GM18499 (cell line): Measurements from ENCODE around the gene ZNF488.

ENCODE experiments used
- ATAC-seq: cut with Tn5 transposase; IDR thresholded peaks from one replicate; pipeline ENCODE4 v1.9.1; 2021; ENCODE audit warnings: moderate number of reproducible peaks; ENCODE audit not compliant: insufficient read depth, unreplicated experiment

The ZNF488 gene

DNA sequence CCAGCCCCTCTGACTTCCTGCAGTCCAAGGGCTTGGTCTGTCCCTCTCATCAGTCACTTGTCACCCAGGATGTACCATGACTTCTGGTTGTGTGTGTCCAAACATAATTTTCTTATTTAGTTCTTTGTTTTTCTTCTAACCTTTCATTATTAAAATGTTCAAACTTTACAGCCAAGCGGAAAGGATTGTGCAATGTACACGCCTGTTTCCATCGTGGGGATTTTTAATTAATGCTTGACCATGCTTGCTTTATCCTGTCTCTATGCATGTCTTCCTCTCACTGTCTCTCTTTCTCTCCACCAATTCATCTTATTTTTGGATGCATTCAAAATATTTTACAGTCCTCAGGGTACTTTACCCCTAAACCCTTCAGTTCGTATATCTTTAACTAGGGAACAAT lies 26.2 kb upstream of the ZNF488 start:
- ATAC-seq, result no peak

DNA sequence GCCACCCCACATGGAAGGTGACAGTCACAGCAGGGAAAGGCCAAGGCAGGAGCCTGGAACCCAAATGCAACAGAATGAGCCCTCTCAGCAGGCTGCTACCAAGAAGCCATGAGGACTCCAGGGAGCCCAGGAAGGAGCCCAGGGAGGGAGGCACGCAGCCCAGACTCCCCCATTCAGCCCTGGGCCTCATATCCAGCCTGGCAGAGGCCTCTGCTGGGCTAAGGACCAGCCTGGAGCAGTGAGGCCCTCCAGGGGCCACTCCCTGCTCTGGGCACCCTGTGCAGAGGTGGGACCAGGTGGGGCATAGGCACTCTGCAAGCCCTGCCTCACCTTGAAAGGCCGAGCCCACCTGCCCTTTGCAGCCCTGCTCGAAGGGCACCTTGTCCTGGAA lies 25.8 kb upstream of the ZNF488 start:
- ATAC-seq, result no peak

GRCh38 chr10:47409171-47409865 lies 25.2 kb upstream of the ZNF488 start:
- no peak for ATAC-seq

GRCh38 chr10:47408606-47409005 lies 24.5 kb upstream of the ZNF488 start:
- ATAC-seq, result no peak

- ATAC-seq, result no peak
Measured at GRCh38 chr10:47406870-47407691, 23.0 kb upstream of the ZNF488 start.

GRCh38 chr10:47406548-47406869 lies 22.4 kb upstream of the ZNF488 start:
- ATAC-seq, result no peak

GRCh38 chr10:47405857-47406547 lies 21.9 kb upstream of the ZNF488 start:
- ATAC-seq, result no peak

GRCh38 chr10:47404937-47405336 lies 20.8 kb upstream of the ZNF488 start:
- no peak for ATAC-seq

DNA sequence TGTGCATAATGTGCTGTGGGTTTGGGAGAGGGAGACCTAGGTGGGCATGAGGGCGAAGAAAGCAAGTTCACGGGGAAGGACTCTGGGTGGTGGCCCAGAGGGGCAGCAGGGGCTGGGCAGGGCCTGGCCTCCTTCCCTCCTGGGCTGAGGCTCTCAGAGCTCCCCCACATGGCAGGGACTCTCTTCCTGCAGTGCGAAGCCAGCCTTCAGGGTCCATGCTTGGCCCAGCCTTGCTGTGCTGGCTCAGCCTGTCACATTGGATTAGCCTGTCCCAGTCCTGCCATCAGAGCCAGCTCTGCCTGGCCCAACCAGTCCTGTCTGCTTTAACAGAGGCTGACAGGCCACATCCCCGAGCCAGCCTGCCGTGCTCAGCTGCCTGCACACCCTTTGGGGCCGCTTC lies 20.4 kb upstream of the ZNF488 start:
- ATAC-seq, result no peak

- no peak for ATAC-seq
Measured at GRCh38 chr10:47403446-47404318, 19.6 kb upstream of the ZNF488 start.

DNA sequence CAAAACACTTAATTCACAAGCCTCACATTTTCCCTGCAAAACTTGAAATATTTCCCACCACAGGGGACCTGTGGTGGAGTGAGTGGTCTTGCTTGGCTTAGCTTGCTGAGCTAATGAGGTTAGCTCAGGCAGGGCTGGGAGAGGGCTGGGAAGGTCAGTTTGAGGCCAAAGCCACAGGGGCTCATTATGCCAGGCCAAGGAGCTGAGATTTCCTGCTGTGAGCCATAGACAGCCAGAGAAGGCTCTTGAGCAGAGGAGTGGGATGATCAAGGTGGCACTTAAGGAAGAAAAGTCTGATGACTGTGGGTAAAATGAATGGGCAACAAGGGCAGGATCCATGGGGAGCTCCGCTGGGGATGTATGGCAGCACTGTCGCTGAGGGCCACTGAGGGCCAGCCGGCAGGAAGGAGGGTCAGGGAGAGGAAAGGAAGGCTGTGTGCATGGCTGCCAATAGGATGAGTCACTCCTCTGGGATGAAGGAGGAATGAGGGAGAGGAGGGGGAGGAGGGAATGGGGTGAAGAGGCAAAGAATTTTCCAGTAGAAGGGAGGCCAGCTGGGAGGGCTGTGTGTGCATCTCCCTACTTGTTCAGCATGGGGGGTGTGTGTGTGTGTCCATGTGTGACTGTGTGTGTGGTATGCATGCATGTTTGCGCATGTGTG lies 18.7 kb upstream of the ZNF488 start:
- no peak for ATAC-seq

DNA sequence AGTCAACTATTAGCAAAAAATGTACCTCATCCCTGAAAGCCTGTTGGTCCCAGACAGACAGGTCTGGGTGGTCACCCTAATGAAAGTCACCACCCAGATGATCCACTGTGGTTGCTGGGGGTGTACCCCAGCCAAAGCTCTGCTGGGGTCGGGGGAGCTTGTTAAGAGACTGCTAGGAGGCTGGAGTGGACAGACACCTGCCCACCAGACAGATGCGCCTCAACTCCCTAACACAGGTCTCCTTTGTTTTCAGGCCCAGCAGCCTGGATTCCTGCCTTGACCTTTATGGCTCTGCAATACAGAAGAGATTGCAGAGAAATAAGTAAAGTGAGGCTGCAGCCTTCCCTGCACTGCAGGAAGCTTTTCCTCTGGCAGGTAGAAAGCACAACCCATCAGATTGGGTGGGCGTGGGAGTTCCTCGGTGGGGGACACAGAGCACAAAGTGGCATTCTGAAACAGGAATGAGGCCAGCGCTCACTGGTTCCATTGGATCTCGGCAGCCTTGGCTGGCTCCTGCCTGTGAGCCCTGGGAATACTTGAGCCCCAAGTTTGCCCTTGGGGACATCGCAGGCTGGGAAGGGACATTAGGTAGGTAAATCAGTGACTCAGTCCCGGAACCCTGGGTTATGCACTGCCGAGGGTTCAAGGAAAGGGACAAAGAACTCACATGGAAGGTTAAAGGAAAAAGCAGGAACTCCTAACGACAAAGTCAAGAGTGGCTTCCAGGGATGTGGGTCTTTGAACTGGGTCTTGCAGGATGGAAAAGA lies 18.0 kb upstream of the ZNF488 start:
- no peak for ATAC-seq

- no peak for ATAC-seq
Measured at GRCh38 chr10:47401210-47401609, 17.1 kb upstream of the ZNF488 start.

GRCh38 chr10:47400786-47401185 lies 16.7 kb upstream of the ZNF488 start:
- ATAC-seq, result no peak

GRCh38 chr10:47400251-47400650 lies 16.2 kb upstream of the ZNF488 start:
- ATAC-seq, result no peak

GRCh38 chr10:47397256-47397655 lies 13.2 kb upstream of the ZNF488 start:
- ATAC-seq, result no peak

GRCh38 chr10:47396311-47396717 lies 12.2 kb upstream of the ZNF488 start:
- no peak for ATAC-seq

- ATAC-seq, result no peak
Measured at GRCh38 chr10:47389619-47390018, 5.5 kb upstream of the ZNF488 start.

GRCh38 chr10:47388879-47389278 lies 4.8 kb upstream of the ZNF488 start:
- no peak for ATAC-seq
